PC-9 (cell line): ENCODE measurements around the gene RBMS3. TPM values are rescaled to one million over a fixed set of nuclear protein-coding genes. Genes with fewer than 3 reads are reported as not detected.

ENCODE experiments used
- BruUV-seq: library from RNA; stranded (reverse); fragments of 400-500 nt; replicated peaks from 2 replicates; lab custom pipeline; 2021; lab: Mats Ljungman, UMichigan
- CTCF ChIA-PET: fragments of 300-600 bp; sonication (Branson Sonifier 250); formaldehyde crosslinking; loops from one replicate; lab custom pipeline; 2022; ENCODE audit warnings: antibody characterized with exemption; lab: Charles Lee
- POLR2A ChIA-PET: fragments of 300-600 bp; sonication (Branson Sonifier 250); formaldehyde crosslinking; loops from one replicate; lab custom pipeline; 2022; ENCODE audit warnings: antibody characterized with exemption; ENCODE audit not compliant: unreplicated experiment; lab: Charles Lee
- DNase-seq, 2 experiments: peaks; one replicate each; pipeline versions ENCODE4 v3.0.0 to v3.0.0-alpha.2; 2015 to 2022; ENCODE audit warnings: mixed read lengths in 1 of 2
- H2AFZ ChIP-seq: fragments of 200-600 bp; sonication (generic); 2 replicates; pipeline ENCODE4 v1.8.1; 2017; ENCODE audit warnings: antibody characterized with exemption
- H3F3A ChIP-seq: fragments of 200-600 bp; sonication (generic); 2 replicates; pipeline ENCODE4 v1.8.1; 2017; ENCODE audit warnings: antibody characterized with exemption, mild to moderate bottlenecking, low read depth; ENCODE audit not compliant: insufficient read depth
- H3K27ac ChIP-seq: fragments of 200-600 bp; sonication (generic); 2 replicates; pipeline ENCODE4 v1.6.1; 2016; ENCODE audit warnings: mixed run types
- H3K27me3 ChIP-seq: fragments of 200-600 bp; sonication (generic); 2 replicates; pipeline ENCODE4 v1.6.1; 2016; ENCODE audit warnings: low read depth, mixed run types; ENCODE audit not compliant: insufficient read depth
- H3K36me3 ChIP-seq: fragments of 200-600 bp; sonication (generic); 2 replicates; pipeline ENCODE4 v1.6.1; 2016; ENCODE audit warnings: low read depth, mixed run types
- H3K4me1 ChIP-seq: fragments of 200-600 bp; sonication (generic); replicated peaks from 2 replicates; pipeline ENCODE4 v1.6.1; 2016; ENCODE audit warnings: mixed run types; ENCODE audit not compliant: insufficient read depth
- H3K4me2 ChIP-seq: fragments of 200-600 bp; sonication (generic); 2 replicates; pipeline ENCODE4 v1.6.1; 2017; ENCODE audit warnings: mixed run types
- H3K4me3 ChIP-seq: fragments of 200-600 bp; sonication (generic); 2 replicates; pipeline ENCODE4 v1.6.1; 2016; ENCODE audit warnings: mixed run types
- H3K79me2 ChIP-seq: fragments of 200-600 bp; sonication (generic); 2 replicates; pipeline ENCODE4 v1.6.1; 2017; ENCODE audit warnings: low read depth, mixed run types
- H3K9me2 ChIP-seq: fragments of 200-600 bp; sonication (generic); 2 replicates; pipeline ENCODE4 v1.8.1; 2017; ENCODE audit warnings: mild to moderate bottlenecking; ENCODE audit not compliant: insufficient read depth
- H3K9me3 ChIP-seq: fragments of 200-600 bp; sonication (generic); 2 replicates; pipeline ENCODE4 v1.8.1; 2016; ENCODE audit warnings: low read depth; ENCODE audit not compliant: insufficient read depth
- H4K20me1 ChIP-seq: fragments of 200-600 bp; sonication (generic); 2 replicates; pipeline ENCODE4 v1.8.1; 2017; ENCODE audit not compliant: insufficient read depth
- EZH2 ChIP-seq: fragments of 200-600 bp; sonication (generic); IDR thresholded peaks from 2 replicates; pipeline ENCODE4 v1.8.0; 2017; ENCODE audit warnings: antibody characterized with exemption, low read depth
- intact Hi-C: fragments of 100-400 bp; cut with micrococcal nuclease; formaldehyde crosslinking; loops from one replicate; pipeline ENCODE4 v1.10.0; 2022; ENCODE audit not compliant: unreplicated experiment
- total RNA-seq: library from RNA; stranded (reverse); gene quantifications from 2 replicates; pipeline ENCODE4 v1.2.3, GENCODE V29; 2021
- TF ChIP-seq, protein P1 (sequence below): fragments of 200-600 bp; sonication (generic); conservative IDR thresholded peaks from 2 replicates; pipeline ENCODE4 v1.6.1; 2017; ENCODE audit warnings: mixed run types, antibody characterized with exemption, mild to moderate bottlenecking, moderate library complexity

The RBMS3 gene
- total RNA-seq, 1 experiment from 2014 or later = 3.5 TPM

GRCh38 chr3:29420106-29420505 lies 139.2 kb downstream of the RBMS3 start:
- H3K4me3 ChIP-seq = no peak overlapping the region
- no peaks in the 10 kb centered on the region for H3K9me2 ChIP-seq
- intact Hi-C loops = no loop called here
- no peak overlapping the region for H2AFZ ChIP-seq
- no peaks in the 10 kb centered on the region for H3K27me3 ChIP-seq
- H3K4me1 ChIP-seq = no peaks in the 10 kb centered on the region
- H4K20me1 ChIP-seq = no peaks in the 10 kb centered on the region
- H3K9me3 ChIP-seq = no peaks in the 10 kb centered on the region
- no peak overlapping the region for H3K4me2 ChIP-seq
- no peak overlapping the region for H3K27ac ChIP-seq
- POLR2A ChIA-PET = no interaction called here
- H3K79me2 ChIP-seq = no peaks in the 10 kb centered on the region
- no peak for DNase-seq
- H3F3A ChIP-seq = no peaks in the 10 kb centered on the region
- CTCF ChIA-PET = no interaction called here
- no peaks in the 10 kb centered on the region for H3K36me3 ChIP-seq
- TF ChIP-seq, protein P1, sequence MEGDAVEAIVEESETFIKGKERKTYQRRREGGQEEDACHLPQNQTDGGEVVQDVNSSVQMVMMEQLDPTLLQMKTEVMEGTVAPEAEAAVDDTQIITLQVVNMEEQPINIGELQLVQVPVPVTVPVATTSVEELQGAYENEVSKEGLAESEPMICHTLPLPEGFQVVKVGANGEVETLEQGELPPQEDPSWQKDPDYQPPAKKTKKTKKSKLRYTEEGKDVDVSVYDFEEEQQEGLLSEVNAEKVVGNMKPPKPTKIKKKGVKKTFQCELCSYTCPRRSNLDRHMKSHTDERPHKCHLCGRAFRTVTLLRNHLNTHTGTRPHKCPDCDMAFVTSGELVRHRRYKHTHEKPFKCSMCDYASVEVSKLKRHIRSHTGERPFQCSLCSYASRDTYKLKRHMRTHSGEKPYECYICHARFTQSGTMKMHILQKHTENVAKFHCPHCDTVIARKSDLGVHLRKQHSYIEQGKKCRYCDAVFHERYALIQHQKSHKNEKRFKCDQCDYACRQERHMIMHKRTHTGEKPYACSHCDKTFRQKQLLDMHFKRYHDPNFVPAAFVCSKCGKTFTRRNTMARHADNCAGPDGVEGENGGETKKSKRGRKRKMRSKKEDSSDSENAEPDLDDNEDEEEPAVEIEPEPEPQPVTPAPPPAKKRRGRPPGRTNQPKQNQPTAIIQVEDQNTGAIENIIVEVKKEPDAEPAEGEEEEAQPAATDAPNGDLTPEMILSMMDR = no peak
- TF ChIP-seq EZH2 = no peak
- BruUV-seq = no TSS peak

DNA sequence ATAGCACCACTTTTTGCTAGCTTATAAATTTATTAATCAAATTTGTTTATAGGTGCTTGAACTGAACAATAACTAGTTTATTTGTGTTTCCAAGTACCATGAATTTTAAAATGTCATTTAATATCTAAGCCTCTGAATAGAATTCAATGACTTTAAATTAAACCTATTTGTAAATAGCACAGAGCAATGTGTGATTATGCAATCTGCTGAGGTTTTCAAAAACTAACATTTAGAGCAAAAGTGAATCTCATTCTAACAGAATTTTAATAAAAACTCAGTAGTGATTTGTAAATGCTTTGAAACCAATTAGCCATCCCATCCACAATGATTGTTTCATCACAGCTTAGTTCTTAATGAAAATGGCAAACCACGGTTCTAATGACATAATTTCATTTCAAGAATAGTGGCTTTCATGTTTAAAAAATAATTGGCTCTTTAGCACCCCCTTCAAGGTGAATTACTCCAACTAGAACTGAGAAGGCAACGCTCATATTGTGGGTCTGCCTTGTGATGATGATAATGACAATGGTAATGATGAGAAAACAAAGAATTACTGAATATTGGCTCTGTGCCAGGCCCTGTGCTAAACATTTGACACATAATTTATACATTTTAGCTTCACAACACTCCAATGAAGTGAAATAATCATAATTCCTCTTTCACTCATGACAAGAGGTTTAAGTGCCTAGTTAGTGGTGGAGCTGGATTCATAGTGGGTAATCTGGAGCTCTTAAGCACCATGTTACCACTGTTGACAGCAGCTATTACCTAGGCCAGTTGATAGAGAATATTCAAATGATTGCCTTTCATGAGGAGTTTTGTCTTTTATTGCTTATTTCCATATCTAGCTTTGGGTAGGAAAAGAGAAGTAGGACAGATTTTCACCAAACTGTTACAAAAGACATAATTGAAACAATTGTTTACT lies 145.7 kb downstream of the RBMS3 start:
- DNase-seq = no peak
- Histone ChIP-seq H3K9me2 (no peaks in the 10 kb centered on the region), H3K79me2 (no peaks in the 10 kb centered on the region), H3K4me1 (no peaks in the 10 kb centered on the region), H3F3A (no peaks in the 10 kb centered on the region), H3K27ac (no peak overlapping the region), H3K9me3 (no peaks in the 10 kb centered on the region), H2AFZ (no peak overlapping the region), H4K20me1 (no peaks in the 10 kb centered on the region), H3K36me3 (no peaks in the 10 kb centered on the region), H3K4me3 (no peak overlapping the region), H3K27me3 (no peaks in the 10 kb centered on the region), H3K4me2 (no peak overlapping the region)
- ChIA-PET CTCF (no interaction called here), POLR2A (no interaction called here)
- TF ChIP-seq EZH2 = no peak
- TF ChIP-seq, protein P1 = no peak
- intact Hi-C loops = no loop called here
- no TSS peak for BruUV-seq

DNA sequence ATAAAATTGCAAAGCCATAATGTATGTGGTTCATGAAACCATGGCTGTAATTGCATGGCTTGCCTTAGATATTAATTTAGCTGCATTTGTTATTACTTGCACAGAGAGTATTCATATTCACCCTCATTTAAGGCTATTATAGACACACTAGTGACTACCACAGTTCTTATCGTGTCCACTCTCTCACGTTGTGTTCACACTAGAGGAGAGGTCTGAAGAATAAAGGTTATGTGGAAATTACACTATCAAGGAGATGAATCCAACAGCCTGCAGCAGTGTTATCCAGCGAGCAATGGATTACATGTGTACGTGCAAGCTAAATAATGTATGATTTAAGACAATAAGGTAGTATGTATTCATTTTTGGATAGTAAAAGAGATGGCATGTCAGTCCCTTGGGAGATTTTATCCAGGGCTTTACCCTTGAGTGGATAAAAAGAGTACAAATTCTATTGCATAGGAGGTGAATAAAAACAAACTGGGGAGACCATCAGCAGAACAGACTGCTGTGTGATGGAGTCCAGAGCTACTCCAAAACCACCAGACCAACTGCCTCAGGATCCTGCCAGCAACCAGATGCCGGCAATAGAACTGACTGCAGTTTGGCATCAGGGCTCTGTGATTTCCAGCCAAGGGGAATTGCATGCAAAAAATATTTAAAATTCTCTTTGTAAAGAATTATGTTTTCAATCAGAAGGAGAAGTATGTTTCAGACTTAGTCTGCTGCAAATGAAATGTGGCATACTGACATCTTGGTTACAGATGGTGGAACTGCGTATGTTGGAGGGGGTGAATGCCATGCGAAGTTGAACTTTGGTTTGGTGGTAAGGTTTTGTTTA lies 146.6 kb downstream of the RBMS3 start:
- BruUV-seq = no TSS peak
- H3K27ac ChIP-seq = no peak overlapping the region
- H3F3A ChIP-seq = no peaks in the 10 kb centered on the region
- H3K4me2 ChIP-seq = no peak overlapping the region
- no peaks in the 10 kb centered on the region for H3K9me3 ChIP-seq
- DNase-seq = no peak
- no peak for TF ChIP-seq EZH2
- TF ChIP-seq, protein P1 = no peak
- no peaks in the 10 kb centered on the region for H3K27me3 ChIP-seq
- no peaks in the 10 kb centered on the region for H4K20me1 ChIP-seq
- CTCF ChIA-PET = no interaction called here
- intact Hi-C loops = no loop called here
- no peaks in the 10 kb centered on the region for H3K9me2 ChIP-seq
- no peaks in the 10 kb centered on the region for H3K36me3 ChIP-seq
- no peaks in the 10 kb centered on the region for H3K79me2 ChIP-seq
- no peak overlapping the region for H3K4me3 ChIP-seq
- H2AFZ ChIP-seq = no peak overlapping the region
- POLR2A ChIA-PET = no interaction called here
- H3K4me1 ChIP-seq = no peaks in the 10 kb centered on the region
